ENCODE results near the gene CPXM2.

CPXM2 gene

GRCh38 chr10:123870260-123870659 lies 21.3 kb downstream of the CPXM2 start:
- ChIA-PET POLR2A (no interaction called here), CTCF (no interaction called here)
- TF ChIP-seq CTBP1 (IDR thresholded peaks at IDR 0.05; ENCODE audit: borderline replicate concordance) (no peak), ELF4 (IDR thresholded peaks at IDR 0.05) (no peak), NFRKB (IDR thresholded peaks at IDR 0.05) (no peak), FOXA1 (IDR thresholded peaks at IDR 0.05) (no peak), ZNF384 (IDR thresholded peaks at IDR 0.05) (no peak), ARNT (IDR thresholded peaks at IDR 0.05) (no peak), TARDBP (IDR thresholded peaks at IDR 0.05) (no peak), HDGF (IDR thresholded peaks at IDR 0.05; ENCODE audit: borderline replicate concordance) (no peak), SP1 (IDR thresholded peaks at IDR 0.05) (no peak)
- DNase-seq (ENCODE audit: extremely low spot score) = no peak

- POLR2A ChIA-PET = no interaction called here
- DNase-seq (ENCODE audit: extremely low spot score) = no peak
- TF ChIP-seq BHLHE40 (IDR thresholded peaks at IDR 0.05; ENCODE audit: borderline replicate concordance) = no peak
- TF ChIP-seq PKNOX1 (IDR thresholded peaks at IDR 0.05) = no peak
- no peak for TF ChIP-seq LEF1 (IDR thresholded peaks at IDR 0.05; ENCODE audit: borderline replicate concordance)
- TF ChIP-seq SUZ12 (IDR thresholded peaks at IDR 0.05) = no peak
- no peak for TF ChIP-seq NFRKB (IDR thresholded peaks at IDR 0.05)
- no peak for TF ChIP-seq FOXA1 (IDR thresholded peaks at IDR 0.05)
- TF ChIP-seq L3MBTL2 (conservative IDR thresholded peaks at IDR 0.05) = no peak
- no peak for TF ChIP-seq CTBP1 (IDR thresholded peaks at IDR 0.05; ENCODE audit: borderline replicate concordance)
- TF ChIP-seq ARNT (IDR thresholded peaks at IDR 0.05) = no peak
- TF ChIP-seq ELF4 (IDR thresholded peaks at IDR 0.05) = no peak
- no peak for TF ChIP-seq HDGF (IDR thresholded peaks at IDR 0.05; ENCODE audit: borderline replicate concordance)
- TF ChIP-seq FOXK2 (IDR thresholded peaks at IDR 0.05) = no peak
- TF ChIP-seq ZNF384 (IDR thresholded peaks at IDR 0.05) = no peak
- TF ChIP-seq TARDBP (IDR thresholded peaks at IDR 0.05) = no peak
- TF ChIP-seq SP1 (IDR thresholded peaks at IDR 0.05) = no peak
- no peak for TF ChIP-seq FOXM1 (IDR thresholded peaks at IDR 0.05; ENCODE audit: borderline replicate concordance)
- CTCF ChIA-PET = no interaction called here
Measured at GRCh38 chr10:123869020-123869414, 22.6 kb downstream of the CPXM2 start.

DNA sequence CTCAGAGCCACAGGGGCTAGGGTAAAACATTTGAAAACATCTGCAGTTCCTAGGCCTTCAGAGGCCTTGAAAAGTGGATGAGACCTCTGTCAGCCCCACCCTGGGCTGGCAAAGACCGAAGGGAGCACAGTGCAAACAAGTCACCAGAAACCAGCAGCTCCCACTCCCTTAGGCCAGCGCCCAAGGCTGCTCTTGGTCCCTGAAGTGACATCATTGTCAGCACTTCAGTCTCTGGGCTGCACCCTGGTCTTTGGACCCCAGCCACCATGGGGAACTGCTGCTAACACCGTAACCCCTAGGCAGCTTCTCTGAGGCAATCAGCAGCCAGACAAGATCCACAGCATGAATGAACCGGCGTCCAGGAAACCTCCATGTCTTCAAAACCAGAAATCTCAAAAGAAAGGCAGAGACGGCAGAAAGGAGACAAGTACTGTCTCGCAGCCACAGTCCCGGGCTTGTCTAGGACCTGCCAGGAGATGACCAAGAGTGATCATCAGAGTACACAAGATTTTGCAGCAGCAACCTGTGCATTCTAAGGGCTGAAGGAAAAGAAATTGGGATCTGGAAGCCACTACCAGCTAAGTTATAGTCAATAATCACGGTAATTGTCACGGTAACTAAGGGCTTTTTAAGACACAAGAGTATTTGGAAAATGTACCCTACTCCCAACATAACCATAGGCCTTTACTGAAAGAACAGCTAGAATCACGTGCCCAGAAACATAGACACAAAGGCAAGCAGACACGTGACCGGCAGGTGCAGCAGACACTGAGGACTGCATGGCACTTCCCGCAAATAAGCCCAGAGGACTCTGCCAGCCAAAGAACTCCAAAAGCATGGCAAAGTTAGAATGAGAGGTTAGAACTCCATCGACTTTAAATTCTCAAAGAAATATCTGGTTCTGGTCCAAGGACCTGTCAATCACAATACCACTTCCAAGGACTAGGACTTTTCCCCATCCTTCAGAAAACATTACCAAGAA lies 23.3 kb downstream of the CPXM2 start:
- ChIA-PET CTCF (no interaction called here), POLR2A (no interaction called here)
- DNase-seq (ENCODE audit: extremely low spot score) = no peak
- TF ChIP-seq FOXK2 (IDR thresholded peaks at IDR 0.05) (no peak), TARDBP (IDR thresholded peaks at IDR 0.05) (no peak), CTBP1 (IDR thresholded peaks at IDR 0.05; ENCODE audit: borderline replicate concordance) (no peak), FOXM1 (IDR thresholded peaks at IDR 0.05; ENCODE audit: borderline replicate concordance) (no peak), FOXA1 (IDR thresholded peaks at IDR 0.05) (no peak), ELF4 (IDR thresholded peaks at IDR 0.05) (no peak), HDGF (IDR thresholded peaks at IDR 0.05; ENCODE audit: borderline replicate concordance) (no peak), ZNF384 (IDR thresholded peaks at IDR 0.05) (no peak), LEF1 (IDR thresholded peaks at IDR 0.05; ENCODE audit: borderline replicate concordance) (no peak)

DNA sequence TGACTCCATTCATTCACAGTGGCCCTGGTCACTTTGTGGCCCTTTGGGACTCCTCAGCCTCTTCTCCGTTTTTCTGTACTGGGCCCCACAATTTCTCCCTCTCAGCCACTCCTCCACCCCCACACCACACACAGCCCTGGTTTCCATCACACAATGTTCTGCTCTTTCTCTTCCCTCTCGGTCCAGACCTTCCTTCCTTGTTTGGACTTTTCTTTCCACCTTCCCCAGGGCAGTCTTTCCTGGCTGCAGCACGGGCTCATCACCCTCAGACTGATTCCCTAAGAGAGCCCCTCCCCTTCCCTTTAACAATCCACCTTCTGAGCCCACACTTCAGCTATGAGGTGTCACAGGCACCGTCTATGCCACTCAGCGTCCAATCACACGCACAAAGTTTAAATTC lies 25.7 kb downstream of the CPXM2 start:
- POLR2A ChIA-PET = no interaction called here
- no peak for DNase-seq (ENCODE audit: extremely low spot score)
- CTCF ChIA-PET = no interaction called here

DNA sequence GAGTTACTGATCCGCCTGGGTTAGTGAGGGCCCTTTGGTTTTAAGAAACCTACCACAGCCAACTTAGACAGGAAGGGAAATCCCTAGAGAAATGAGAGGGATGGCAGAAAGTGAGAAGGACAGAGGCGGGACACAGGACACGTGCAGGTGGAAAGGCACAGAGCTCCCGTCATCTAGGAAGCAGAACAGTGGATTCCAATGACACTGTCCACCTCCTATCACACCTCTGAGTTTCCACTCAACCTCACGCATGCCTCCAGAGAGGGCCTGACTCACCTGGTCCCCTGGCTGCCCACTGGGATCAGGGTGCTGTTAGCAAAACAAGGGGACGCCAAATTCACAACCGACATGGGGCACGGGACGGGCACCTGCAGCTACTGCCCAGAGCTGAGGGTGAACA lies 26.3 kb downstream of the CPXM2 start:
- ChIA-PET POLR2A (no interaction called here), CTCF (no interaction called here)
- no peak for DNase-seq (ENCODE audit: extremely low spot score)
- TF ChIP-seq FOXA1 (IDR thresholded peaks at IDR 0.05) (no peak), ZNF384 (IDR thresholded peaks at IDR 0.05) (no peak), BHLHE40 (IDR thresholded peaks at IDR 0.05; ENCODE audit: borderline replicate concordance) (no peak), NFRKB (IDR thresholded peaks at IDR 0.05) (no peak), PKNOX1 (IDR thresholded peaks at IDR 0.05) (no peak), ARNT (IDR thresholded peaks at IDR 0.05) (no peak)

More for the DNA sequence above, 25.7 kb downstream of the CPXM2 start:
- TF ChIP-seq ZNF384 (IDR thresholded peaks at IDR 0.05) (no peak), SP1 (IDR thresholded peaks at IDR 0.05) (no peak), LEF1 (IDR thresholded peaks at IDR 0.05; ENCODE audit: borderline replicate concordance) (no peak), L3MBTL2 (conservative IDR thresholded peaks at IDR 0.05) (no peak), ARNT (IDR thresholded peaks at IDR 0.05) (no peak), FOXA1 (IDR thresholded peaks at IDR 0.05) (no peak), BHLHE40 (IDR thresholded peaks at IDR 0.05; ENCODE audit: borderline replicate concordance) (no peak), CTBP1 (IDR thresholded peaks at IDR 0.05; ENCODE audit: borderline replicate concordance) (no peak), TARDBP (IDR thresholded peaks at IDR 0.05) (no peak), NFRKB (IDR thresholded peaks at IDR 0.05) (no peak), PKNOX1 (IDR thresholded peaks at IDR 0.05) (no peak), ELF4 (IDR thresholded peaks at IDR 0.05) (no peak), HDGF (IDR thresholded peaks at IDR 0.05; ENCODE audit: borderline replicate concordance) (no peak), FOXM1 (IDR thresholded peaks at IDR 0.05; ENCODE audit: borderline replicate concordance) (no peak), FOXK2 (IDR thresholded peaks at IDR 0.05) (no peak), SUZ12 (IDR thresholded peaks at IDR 0.05) (no peak)

- DNase-seq (ENCODE audit: extremely low spot score) = no peak
- CTCF ChIA-PET = no interaction called here
- POLR2A ChIA-PET = no interaction called here
- TF ChIP-seq L3MBTL2 (conservative IDR thresholded peaks at IDR 0.05) (no peak), BHLHE40 (IDR thresholded peaks at IDR 0.05; ENCODE audit: borderline replicate concordance) (no peak), CTBP1 (IDR thresholded peaks at IDR 0.05; ENCODE audit: borderline replicate concordance) (no peak), SP1 (IDR thresholded peaks at IDR 0.05) (no peak), ELF4 (IDR thresholded peaks at IDR 0.05) (no peak), FOXA1 (IDR thresholded peaks at IDR 0.05) (no peak), FOXM1 (IDR thresholded peaks at IDR 0.05; ENCODE audit: borderline replicate concordance) (no peak), HDGF (IDR thresholded peaks at IDR 0.05; ENCODE audit: borderline replicate concordance) (no peak), ZNF384 (IDR thresholded peaks at IDR 0.05) (no peak), NFRKB (IDR thresholded peaks at IDR 0.05) (no peak), LEF1 (IDR thresholded peaks at IDR 0.05; ENCODE audit: borderline replicate concordance) (no peak)
Measured at GRCh38 chr10:123864923-123865322, 26.7 kb downstream of the CPXM2 start.
